Right lobe of liver (tissue), 6 donors: ENCODE results near the gene AKAIN1. TPM values are rescaled to one million over a fixed set of nuclear protein-coding genes. Genes with fewer than 3 reads are reported as not detected.
A peak's percentile ranks its signal among the peaks of the same experiment; 100 is the strongest.

Source experiments
- ATAC-seq, 4 donors: fragments of 200-7000 bp; cut with Tn5 transposase; one replicate each; pipeline ENCODE4 v1.9.1; 2020; ENCODE audit warnings: mild to moderate bottlenecking in 4 of 4, moderate library complexity in 4 of 4
- DNase-seq, 3 donors: peaks; one replicate each; pipeline ENCODE4 v3.0.0-alpha.2; 2020
- H3K27ac ChIP-seq, 3 donors: fragments of 200-600 bp; one replicate each; pipeline ENCODE4 v1.8.0; 2022
- H3K27me3 ChIP-seq, 2 donors: fragments of 200-600 bp; one replicate each; pipeline ENCODE4 v1.8.0; 2022
- H3K36me3 ChIP-seq, 4 donors: fragments of 200-600 bp; sonication (generic) in 1 of 4; one replicate each; pipeline versions ENCODE4 v1.5.1 to v1.8.0; 2017 to 2022; ENCODE audit warnings: control low read depth in 1 of 4
- H3K4me1 ChIP-seq, 4 donors: fragments of 200-600 bp; sonication (generic) in 1 of 4; one replicate each; pipeline versions ENCODE4 v1.5.1 to v1.8.0; 2017 to 2022; ENCODE audit warnings: control low read depth in 1 of 4
- H3K4me3 ChIP-seq, 3 donors: fragments of 200-600 bp; one replicate each; pipeline ENCODE4 v1.8.0; 2022
- H3K9me3 ChIP-seq, 4 donors: fragments of 200-600 bp; sonication (generic) in 1 of 4; one replicate each; pipeline versions ENCODE4 v1.5.1 to v1.8.0; 2017 to 2022; ENCODE audit warnings: control low read depth in 1 of 4
- POLR2A ChIP-seq: fragments of 450-650 bp; IDR thresholded peaks from one replicate; pipeline ENCODE4 v1.6.1; 2017; ENCODE audit warnings: antibody characterized with exemption, mild to moderate bottlenecking
- WGBS: methylation state at CpG from one replicate; pipeline ENCODE4 v1.1.6; 2018; ENCODE audit warnings: low coverage, low lambda C conversion rate; ENCODE audit not compliant: insufficient coverage; ENCODE audit errors: missing lambda C conversion rate; 5-methylcytosine and 5-hydroxymethylcytosine counted together
- intact Hi-C, 2 donors: fragments of 100-400 bp; cut with DNase I; formaldehyde crosslinking; loops; one replicate each; pipeline versions ENCODE4 v1.11.2 to v1.14.1; 2022
- long read RNA-seq: library from polyadenylated mRNA; unstranded; transcript quantifications from one replicate; pipeline ENCODE4 v2.0.0, GENCODE V29; 2019
- total RNA-seq, 6 experiments: library from RNA; depleted of rRNA in 2 of 6; stranded (reverse); fragments of >200 nt in 2 of 6; fragmentation: NEBNext Ultra II Directional in 3 of 6; extraction: Animal tissue kit (Norgen Biotek cat#: 25700) in 3 of 6; gene quantifications; one replicate each; pipeline versions ENCODE4 v1.1.0 to v1.2.4, GENCODE V29; 2016 to 2023
- TF ChIP-seq, protein P1 (sequence below), 4 donors: fragments of 200-600 bp in 3 of 4; fragments of 450-650 bp in 1 of 4; IDR thresholded peaks; one replicate each; pipeline versions ENCODE4 v1.5.1 to v1.8.0; 2016 to 2022; ENCODE audit warnings: antibody characterized with exemption in 4 of 4, mild to moderate bottlenecking in 2 of 4
- donor health status: DM: no; HTN: yes; CAD: no.
- donor health status: DM: no; HTN: no; CAD: no.
- donor health status: DM: no; HTN: no; CAD: no.
- donor health status: DM: no; HTN: yes; CAD: no.
- donor health status: DM: no; HTN: yes; CAD: no.

The AKAIN1 gene, protein sequence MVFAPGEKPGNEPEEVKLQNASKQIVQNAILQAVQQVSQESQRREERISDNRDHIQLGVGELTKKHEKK
- under 1 TPM in 1 of 6 experiments, not detected in 5; 0.99 TPM for total RNA-seq
- long read RNA-seq, result 0 reads

DNA sequence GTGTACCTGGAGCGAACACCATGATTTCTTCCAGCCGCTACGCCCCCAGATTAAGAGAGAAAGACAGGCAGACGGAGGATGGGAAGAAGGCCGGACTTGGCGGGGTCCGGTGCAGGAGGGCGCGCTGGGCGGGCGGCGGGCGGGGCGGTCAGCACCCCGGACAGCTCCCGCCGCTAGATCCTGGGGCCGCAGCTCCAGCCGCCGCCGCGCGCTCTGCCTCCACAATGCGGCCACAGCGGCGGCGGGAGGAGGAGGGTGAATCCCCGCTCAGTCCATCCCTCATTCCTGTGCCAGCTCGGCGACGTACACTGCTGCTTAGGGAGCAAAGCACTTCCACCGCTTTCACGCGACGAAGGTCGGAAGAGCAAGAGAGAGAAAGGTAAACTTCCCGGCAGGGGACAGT lies at the start of gene AKAIN1:
TSS of gene AKAIN1 (minus strand) at position 226 of the 403 bp plus-strand sequence. CDS start at position 22, 204 bp downstream.
- H3K4me1 ChIP-seq, result no peaks in the 10 kb centered on the region
- intact Hi-C loops, result no loop called here
- H3K36me3 ChIP-seq, result no peaks in the 10 kb centered on the region
- no peak within 1 kb of the TSS for H3K27ac ChIP-seq
- peak in 2 of 3 donors; percentile 39 to 58 for DNase-seq
- peaks cover 0 to 30% of the 10 kb centered on the region in 2 donors for H3K27me3 ChIP-seq
- H3K9me3 ChIP-seq, result no peaks in the 10 kb centered on the region
- 7% methylated on average over 23 of the region's 37 CpGs for WGBS
- ATAC-seq, result peak; percentile 74 to 93 (median 82)
- TF ChIP-seq POLR2A, result no peak
- TF ChIP-seq, protein P1, sequence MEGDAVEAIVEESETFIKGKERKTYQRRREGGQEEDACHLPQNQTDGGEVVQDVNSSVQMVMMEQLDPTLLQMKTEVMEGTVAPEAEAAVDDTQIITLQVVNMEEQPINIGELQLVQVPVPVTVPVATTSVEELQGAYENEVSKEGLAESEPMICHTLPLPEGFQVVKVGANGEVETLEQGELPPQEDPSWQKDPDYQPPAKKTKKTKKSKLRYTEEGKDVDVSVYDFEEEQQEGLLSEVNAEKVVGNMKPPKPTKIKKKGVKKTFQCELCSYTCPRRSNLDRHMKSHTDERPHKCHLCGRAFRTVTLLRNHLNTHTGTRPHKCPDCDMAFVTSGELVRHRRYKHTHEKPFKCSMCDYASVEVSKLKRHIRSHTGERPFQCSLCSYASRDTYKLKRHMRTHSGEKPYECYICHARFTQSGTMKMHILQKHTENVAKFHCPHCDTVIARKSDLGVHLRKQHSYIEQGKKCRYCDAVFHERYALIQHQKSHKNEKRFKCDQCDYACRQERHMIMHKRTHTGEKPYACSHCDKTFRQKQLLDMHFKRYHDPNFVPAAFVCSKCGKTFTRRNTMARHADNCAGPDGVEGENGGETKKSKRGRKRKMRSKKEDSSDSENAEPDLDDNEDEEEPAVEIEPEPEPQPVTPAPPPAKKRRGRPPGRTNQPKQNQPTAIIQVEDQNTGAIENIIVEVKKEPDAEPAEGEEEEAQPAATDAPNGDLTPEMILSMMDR (IDR thresholded peaks at IDR 0.05), result no peak
- no peak within 1 kb of the TSS for H3K4me3 ChIP-seq

DNA sequence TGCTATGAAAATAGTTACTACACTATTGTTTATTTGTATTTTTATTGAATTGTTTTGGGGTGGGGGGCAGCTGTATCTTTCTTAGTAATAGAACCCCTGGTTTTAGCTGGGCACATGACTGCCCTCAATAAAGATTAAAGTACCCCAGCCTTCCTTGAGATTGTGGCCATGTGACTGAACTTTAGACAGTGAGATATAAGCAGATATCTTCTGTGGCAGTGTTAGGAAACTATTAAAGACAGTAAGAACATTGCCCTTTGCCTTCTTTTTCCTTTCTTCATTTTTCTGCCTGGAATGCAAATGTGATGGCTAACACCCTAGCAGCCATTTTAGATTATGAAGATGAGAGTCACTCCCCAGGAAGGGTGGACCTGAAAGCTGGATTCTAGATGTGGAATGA lies 47.9 kb upstream of the AKAIN1 start:
- peaks cover 0 to 6% (median 0%) of the 10 kb centered on the region in 4 donors for H3K36me3 ChIP-seq
- intact Hi-C loops, result no loop called here
- no peak overlapping the region for H3K27ac ChIP-seq
- TF ChIP-seq, protein P1 (IDR thresholded peaks at IDR 0.05), result no peak
- TF ChIP-seq POLR2A, result no peak
- DNase-seq (no peak), ATAC-seq (no peak)
- H3K27me3 ChIP-seq, result no peaks in the 10 kb centered on the region
- no peak overlapping the region for H3K4me3 ChIP-seq
- H3K4me1 ChIP-seq, result peaks cover 0 to 3% (median under 1%) of the 10 kb centered on the region in 4 donors
- no peaks in the 10 kb centered on the region for H3K9me3 ChIP-seq

DNA sequence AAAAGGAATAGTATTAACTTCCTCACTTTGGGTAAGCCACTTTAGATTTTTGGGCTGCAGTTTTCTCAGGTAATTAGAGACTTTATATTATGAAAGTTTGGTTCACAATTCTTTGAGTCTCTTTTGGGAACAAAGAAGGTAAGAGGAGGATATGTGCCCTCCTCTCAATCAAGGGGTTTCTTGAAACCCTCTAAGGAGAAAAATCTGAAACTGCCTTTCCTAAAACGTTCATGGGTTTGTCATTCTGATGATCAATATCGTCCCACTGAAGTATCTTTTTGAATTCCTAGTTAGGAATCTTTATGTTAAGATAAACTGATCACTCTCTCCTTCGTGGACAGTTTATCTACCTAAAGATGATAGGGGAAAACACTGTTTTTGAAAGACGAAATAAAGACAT lies 42.4 kb upstream of the AKAIN1 start:
- Histone ChIP-seq H3K27me3 (no peaks in the 10 kb centered on the region), H3K9me3 (no peaks in the 10 kb centered on the region), H3K27ac (no peak overlapping the region), H3K36me3 (peaks cover 0 to 6% (median 0%) of the 10 kb centered on the region in 4 donors), H3K4me3 (peak overlapping the region in 2 of 3 donors; percentile 87 to 90), H3K4me1 (peaks cover 0 to 27% (median 8%) of the 10 kb centered on the region in 4 donors)
- DNase-seq, result no peak
- intact Hi-C loops, result no loop called here
- WGBS, result 44% methylated on average over 4 of the region's 4 CpGs
- no peak for ATAC-seq
- TF ChIP-seq POLR2A, result no peak

DNA sequence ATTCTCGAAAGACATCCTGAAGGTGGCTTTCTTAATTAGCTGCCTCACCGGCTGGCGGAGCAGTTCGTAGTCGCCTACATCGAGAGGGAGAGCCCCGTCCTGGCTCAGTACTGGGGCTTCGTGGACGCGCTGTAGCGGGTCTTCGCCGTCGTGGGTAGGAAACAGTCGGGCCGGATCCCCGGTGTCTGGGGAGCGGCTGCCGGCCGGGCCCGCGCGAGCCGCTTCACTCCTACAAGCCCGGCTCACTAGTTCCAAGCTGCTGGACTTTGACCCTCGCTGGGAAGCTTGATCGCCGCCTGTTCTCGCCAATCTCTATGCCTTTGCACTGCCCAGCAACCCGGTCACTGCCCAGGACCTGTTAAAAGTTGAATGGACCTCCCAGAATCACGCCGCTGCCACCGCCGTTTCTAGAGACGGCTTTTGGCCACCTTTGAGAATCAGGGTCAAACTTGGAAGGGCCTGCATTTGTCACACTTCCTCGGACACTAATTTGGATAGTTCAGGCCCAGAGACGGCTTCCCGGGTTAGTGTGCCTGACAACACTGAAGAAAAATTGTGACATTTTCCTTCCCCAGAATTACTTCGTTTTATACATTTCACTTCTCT lies 41.4 kb upstream of the AKAIN1 start:
- Histone ChIP-seq H3K27me3 (no peaks in the 10 kb centered on the region), H3K9me3 (no peaks in the 10 kb centered on the region), H3K4me3 (peak overlapping the region; percentile 72 to 90 (median 87)), H3K4me1 (peaks cover 0 to 27% (median 8%) of the 10 kb centered on the region in 4 donors), H3K27ac (peak overlapping the region; percentile 94 to 96 (median 95)), H3K36me3 (peaks cover 0 to 6% (median 0%) of the 10 kb centered on the region in 4 donors)
- peak; percentile 64 for TF ChIP-seq POLR2A
- TF ChIP-seq, protein P1 (IDR thresholded peaks at IDR 0.05), result no peak
- ATAC-seq, result peak; percentile 83 to 92 (median 88)
- intact Hi-C loops, result no loop called here
- WGBS, result 0% methylated on average over 9 of the region's 39 CpGs
- DNase-seq, result peak; percentile 80 to 92 (median 91)

DNA sequence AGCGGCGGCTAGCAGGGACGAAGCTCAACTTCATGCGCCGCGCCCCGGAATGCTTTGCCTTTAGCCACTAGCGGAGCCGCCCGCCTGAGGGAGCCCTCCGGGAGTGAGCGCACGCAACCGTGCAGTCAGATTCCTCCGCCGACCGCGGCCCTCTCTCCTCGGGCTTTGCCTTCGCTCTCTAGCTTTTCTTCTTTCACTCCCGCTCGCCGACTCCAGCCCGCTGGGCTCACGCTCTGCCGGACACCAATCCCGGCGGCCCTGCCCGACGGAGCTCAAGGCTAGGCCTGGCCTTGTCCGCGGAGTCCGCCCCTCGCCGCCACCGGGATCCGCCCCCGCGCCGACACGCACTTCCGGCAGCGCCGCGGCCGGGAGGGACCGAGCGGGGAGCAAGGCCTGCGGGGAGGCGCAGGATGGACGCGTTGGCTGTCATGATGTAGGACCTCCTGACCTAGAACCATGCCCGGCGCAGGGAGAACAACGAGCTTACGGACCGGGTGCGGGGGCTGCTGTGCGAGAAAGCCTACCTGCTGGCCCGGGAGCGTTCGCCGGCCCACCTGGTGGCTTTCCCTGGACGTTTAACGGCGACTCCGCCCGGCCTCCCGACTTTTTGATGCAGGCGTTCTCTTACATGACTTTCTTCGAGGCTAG lies 40.8 kb upstream of the AKAIN1 start:
- Histone ChIP-seq H3K36me3 (peaks cover 0 to 6% (median 0%) of the 10 kb centered on the region in 4 donors), H3K27ac (peak overlapping the region; percentile 94 to 96 (median 95)), H3K9me3 (no peaks in the 10 kb centered on the region), H3K4me1 (peaks cover 0 to 27% (median 8%) of the 10 kb centered on the region in 4 donors), H3K27me3 (no peaks in the 10 kb centered on the region), H3K4me3 (peak overlapping the region; percentile 72 to 90 (median 87))
- ATAC-seq (peak; percentile 95 to 96 (median 96)), DNase-seq (peak; percentile 90 to 92 (median 90))
- WGBS, result 1% methylated on average over 21 of the region's 71 CpGs
- intact Hi-C loops, result no loop called here
- TF ChIP-seq POLR2A, result peak; percentile 66
- TF ChIP-seq, protein P1 (IDR thresholded peaks at IDR 0.05), result peak in 3 of 4 donors; percentile 35 to 49 (median 38)
